CD4-positive, alpha-beta T cell treated with Interleukin-15 for 4 hours (primary cell): Measurements from ENCODE around the gene IQCK.
"Not testable (repeated sequence)": the region's sequence is repeated elsewhere in the genome, so short reads cannot be mapped to it uniquely, and the experiment has no call there.

ENCODE experiments used
- DNase-seq: peaks from one replicate; pipeline ENCODE4 v3.0.0-alpha.2; 2020; ENCODE audit warnings: low spot score

Gene IQCK

GRCh38 chr16:19699472-19699871 is 18.6 kb upstream of the IQCK start:
- DNase-seq: no peak

- no peak for DNase-seq
Measured at GRCh38 chr16:19700319-19700781, 17.7 kb upstream of the IQCK start.

- no peak for DNase-seq
Measured at GRCh38 chr16:19701091-19701490, 17.0 kb upstream of the IQCK start.

GRCh38 chr16:19703172-19703889 is 14.7 kb upstream of the IQCK start:
- no peak for DNase-seq

- no peak for DNase-seq
Measured at GRCh38 chr16:19704321-19705145, 13.5 kb upstream of the IQCK start.

- no peak for DNase-seq
Measured at GRCh38 chr16:19705146-19705501, 12.9 kb upstream of the IQCK start.

GRCh38 chr16:19705843-19706242 is 12.2 kb upstream of the IQCK start:
- DNase-seq: no peak

- no peak for DNase-seq
Measured at GRCh38 chr16:19706846-19707245, 11.2 kb upstream of the IQCK start.

- DNase-seq: no peak
Measured at GRCh38 chr16:19707569-19708295, 10.3 kb upstream of the IQCK start.

GRCh38 chr16:19708296-19709205 is 9.5 kb upstream of the IQCK start:
- no peak for DNase-seq

GRCh38 chr16:19709381-19710136 is 8.5 kb upstream of the IQCK start:
- DNase-seq: no peak

- DNase-seq: no peak
Measured at GRCh38 chr16:19710191-19710908, 7.7 kb upstream of the IQCK start.

- DNase-seq: no peak
Measured at GRCh38 chr16:19710991-19711545, 7.0 kb upstream of the IQCK start.

- DNase-seq: no peak
Measured at GRCh38 chr16:19711643-19712042, 6.4 kb upstream of the IQCK start.

GRCh38 chr16:19712418-19713058 is 5.5 kb upstream of the IQCK start:
- DNase-seq: no peak

GRCh38 chr16:19713697-19714096 is 4.4 kb upstream of the IQCK start:
- no peak for DNase-seq

- no peak for DNase-seq
Measured at GRCh38 chr16:19715566-19715965, 2.5 kb upstream of the IQCK start.

GRCh38 chr16:19716183-19716582 is 1.9 kb upstream of the IQCK start:
- DNase-seq: no peak

- DNase-seq: not testable (repeated sequence)
Measured at GRCh38 chr16:19716728-19717127, 1.3 kb upstream of the IQCK start.
